CD14-positive monocyte (primary cell): ENCODE data around the gene CEP89. TPM values are rescaled to one million over a fixed set of nuclear protein-coding genes. Genes with fewer than 3 reads are reported as not detected.

Experiments
- DNase-seq, 3 donors: peaks; one replicate each; pipeline ENCODE4 v3.0.0-alpha.2; 2011 to 2022
- H2AFZ ChIP-seq: 2 replicates; pipeline ENCODE4 v1.6.0; 2012; ENCODE audit warnings: mild to moderate bottlenecking, low read depth, low read length, inconsistent platforms; ENCODE audit not compliant: insufficient read depth, poor library complexity, severe bottlenecking
- H3K27ac ChIP-seq, 2 donors: 1 replicate in 1 of 2; 2 replicates in 1 of 2; pipeline ENCODE4 v1.5.1; 2012 to 2013; ENCODE audit warnings: low read length in 2 of 2, control low read depth in 1 of 2, inconsistent platforms in 1 of 2, low read depth in 1 of 2, mild to moderate bottlenecking in 1 of 2
- H3K27me3 ChIP-seq, 2 donors: one replicate each; pipeline versions ENCODE4 v1.6.0 to v1.6.1; 2011 to 2013; ENCODE audit warnings: low read length in 2 of 2; ENCODE audit not compliant: control insufficient read depth in 2 of 2, insufficient read depth in 2 of 2
- H3K36me3 ChIP-seq, 2 donors: replicated peaks in 1 of 2; 1 replicate in 1 of 2; 2 replicates in 1 of 2; pipeline versions ENCODE4 v1.5.1 to v1.6.1; 2012 to 2013; ENCODE audit warnings: low read length in 2 of 2, control low read depth in 1 of 2, inconsistent platforms in 1 of 2, mild to moderate bottlenecking in 1 of 2; ENCODE audit not compliant: insufficient read depth in 2 of 2, control insufficient read depth in 1 of 2
- H3K4me1 ChIP-seq, 2 donors: 1 replicate in 1 of 2; 2 replicates in 1 of 2; pipeline versions ENCODE4 v1.5.1 to v1.6.1; 2012 to 2013; ENCODE audit warnings: low read length in 2 of 2, control low read depth in 1 of 2, inconsistent platforms in 1 of 2, mild to moderate bottlenecking in 1 of 2, moderate library complexity in 1 of 2; ENCODE audit not compliant: insufficient read depth in 2 of 2, control insufficient read depth in 1 of 2
- H3K4me2 ChIP-seq: replicated peaks from 2 replicates; pipeline ENCODE3; 2012; ENCODE audit warnings: low read length, moderate library complexity, mild to moderate bottlenecking; ENCODE audit not compliant: poor library complexity, severe bottlenecking; ENCODE audit errors: extremely low read depth
- H3K4me3 ChIP-seq, 3 experiments: fragments of 200-600 bp in 1 of 3; sonication (generic) in 1 of 3; replicated peaks in 1 of 3; 1 replicate in 2 of 3; 2 replicates in 1 of 3; pipeline ENCODE4 v1.5.1; 2011 to 2013; ENCODE audit warnings: low read length in 3 of 3, mild to moderate bottlenecking in 3 of 3, control low read depth in 2 of 3, low read depth in 2 of 3, inconsistent platforms in 1 of 3, moderate library complexity in 1 of 3
- H3K79me2 ChIP-seq: 2 replicates; pipeline ENCODE4 v1.6.0; 2012; ENCODE audit warnings: mild to moderate bottlenecking, control low read depth, inconsistent platforms, low read length, moderate library complexity; ENCODE audit not compliant: insufficient read depth
- H3K9ac ChIP-seq: 2 replicates; pipeline ENCODE4 v1.6.0; 2017; ENCODE audit warnings: low read length, mild to moderate bottlenecking; ENCODE audit not compliant: insufficient read depth, poor library complexity, severe bottlenecking
- H3K9me3 ChIP-seq, 2 donors: replicated peaks in 1 of 2; 1 replicate in 1 of 2; 2 replicates in 1 of 2; pipeline versions ENCODE4 v1.5.1 to v1.6.1; 2012 to 2013; ENCODE audit warnings: low read length in 2 of 2, control low read depth in 1 of 2; ENCODE audit not compliant: control insufficient read depth in 1 of 2, insufficient read depth in 1 of 2
- H4K20me1 ChIP-seq: 2 replicates; pipeline ENCODE4 v1.6.0; 2012; ENCODE audit warnings: mild to moderate bottlenecking, low read length, control low read depth, moderate library complexity; ENCODE audit not compliant: insufficient read depth
- H3K27ac Mint-ChIP-seq, 7 donors: one replicate each; pipeline ENCODE4 v1.8.0; 2020; ENCODE audit warnings: mild to moderate bottlenecking in 7 of 7, mixed read lengths in 7 of 7, moderate library complexity in 6 of 7, inconsistent platforms in 2 of 7
- H3K27me3 Mint-ChIP-seq, 3 donors: one replicate each; pipeline ENCODE4 v1.8.0; 2021 to 2022; ENCODE audit warnings: low read depth in 3 of 3, mild to moderate bottlenecking in 3 of 3, mixed read lengths in 3 of 3, moderate library complexity in 3 of 3, inconsistent platforms in 1 of 3
- H3K36me3 Mint-ChIP-seq, 2 donors: one replicate each; pipeline ENCODE4 v1.8.0; 2020; ENCODE audit warnings: mixed read lengths in 2 of 2, inconsistent platforms in 1 of 2, mild to moderate bottlenecking in 1 of 2
- H3K4me1 Mint-ChIP-seq: one replicate; pipeline ENCODE4 v1.8.0; 2020; ENCODE audit warnings: mild to moderate bottlenecking, mixed read lengths
- H3K4me3 Mint-ChIP-seq, 2 donors: one replicate each; pipeline ENCODE4 v1.8.0; 2020; ENCODE audit warnings: mild to moderate bottlenecking in 2 of 2, mixed read lengths in 2 of 2, moderate library complexity in 1 of 2
- H3K9me3 Mint-ChIP-seq, 7 donors: one replicate each; pipeline ENCODE4 v1.8.0; 2020 to 2022; ENCODE audit warnings: mixed read lengths in 7 of 7, mild to moderate bottlenecking in 6 of 7, moderate library complexity in 6 of 7, inconsistent platforms in 2 of 7
- CTCF ChIP-seq: fragments of 200-600 bp; IDR thresholded peaks from one replicate; pipeline ENCODE4 v1.8.0; 2022; ENCODE audit warnings: antibody characterized with exemption, mild to moderate bottlenecking
- WGBS: methylation state at CpG from one replicate; pipeline ENCODE4 v1.1.5; 2013; ENCODE audit warnings: missing lambda C conversion rate; ENCODE audit not compliant: insufficient coverage; 5-methylcytosine and 5-hydroxymethylcytosine counted together
- intact Hi-C, 2 donors: fragments of 100-400 bp; cut with micrococcal nuclease; formaldehyde crosslinking; loops; one replicate each; pipeline versions ENCODE4 v1.15.0 to v1.15.1; 2023
- polyA plus RNA-seq, 3 donors: library from polyadenylated mRNA; depleted of rRNA in 1 of 3; unstranded in 2 of 3; stranded (reverse) in 1 of 3; fragments of 300-500 nt in 2 of 3; fragments of >200 nt in 1 of 3; fragmentation: Illumina TruSeq in 2 of 3; gene quantifications; 1 replicate in 2 of 3; 2 replicates in 1 of 3; pipeline ENCODE4 v1.2.3, GENCODE V29; 2012 to 2021

The CEP89 gene
- polyA plus RNA-seq, 3 donors = 4.6 to 6.5 (median 4.7) TPM

GRCh38 chr19:32910874-32911273, 60.9 kb downstream of the CEP89 start:
- TF ChIP-seq CTCF = no peak
- no peak overlapping the region for H2AFZ ChIP-seq
- Mint-ChIP-seq H3K9me3 (peaks cover 0 to 5% (median 2%) of the 10 kb centered on the region in 7 donors), H3K36me3 (peaks cover 26 to 56% of the 10 kb centered on the region in 2 donors), H3K27ac (no peak overlapping the region), H3K4me1 (peaks cover 2% of the 10 kb centered on the region), H3K27me3 (peaks cover 0 to 2% (median 0%) of the 10 kb centered on the region in 3 donors), H3K4me3 (no peak overlapping the region)
- H3K9me3 ChIP-seq = no peaks in the 10 kb centered on the region
- H3K4me2 ChIP-seq = no peak overlapping the region
- H3K79me2 ChIP-seq = no peaks in the 10 kb centered on the region
- H3K27ac ChIP-seq = no peak overlapping the region
- H3K36me3 ChIP-seq = peaks cover 8 to 28% of the 10 kb centered on the region in 2 donors
- WGBS = 100% methylated on average over 1 of the region's 5 CpGs
- no peak overlapping the region for H3K9ac ChIP-seq
- H4K20me1 ChIP-seq = no peaks in the 10 kb centered on the region
- intact Hi-C loops = no loop called here
- H3K27me3 ChIP-seq = no peaks in the 10 kb centered on the region
- no peak overlapping the region for H3K4me3 ChIP-seq
- DNase-seq = no peak
- no peaks in the 10 kb centered on the region for H3K4me1 ChIP-seq

- no peak for DNase-seq
- H3K4me3 Mint-ChIP-seq = no peak overlapping the region
- intact Hi-C loops = no loop called here
- H3K4me1 Mint-ChIP-seq = peaks cover 2% of the 10 kb centered on the region
- no peaks in the 10 kb centered on the region for H3K27me3 ChIP-seq
- peaks cover 0 to 7% (median 5%) of the 10 kb centered on the region in 7 donors for H3K9me3 Mint-ChIP-seq
- H3K27me3 Mint-ChIP-seq = peaks cover 0 to 2% (median 0%) of the 10 kb centered on the region in 3 donors
- no peaks in the 10 kb centered on the region for H3K79me2 ChIP-seq
- no peak overlapping the region for H3K27ac ChIP-seq
- no peak overlapping the region for H3K4me3 ChIP-seq
- no peak overlapping the region for H2AFZ ChIP-seq
- no peaks in the 10 kb centered on the region for H3K4me1 ChIP-seq
- H3K9ac ChIP-seq = no peak overlapping the region
- TF ChIP-seq CTCF = no peak
- peaks cover 23 to 55% of the 10 kb centered on the region in 2 donors for H3K36me3 Mint-ChIP-seq
- no peaks in the 10 kb centered on the region for H3K9me3 ChIP-seq
- peaks cover 8 to 24% of the 10 kb centered on the region in 2 donors for H3K36me3 ChIP-seq
- no peaks in the 10 kb centered on the region for H4K20me1 ChIP-seq
- peak overlapping the region in 2 of 7 donors; percentile 30 to 70 for H3K27ac Mint-ChIP-seq
- H3K4me2 ChIP-seq = no peak overlapping the region
- WGBS = 96% methylated on average over 3 of the region's 5 CpGs
These were observed 61.7 kb downstream of the CEP89 start for GRCh38 chr19:32910094-32910493.
